C4-2B (cell line): ENCODE data around the gene SLC22A8.

Source experiments
- H3K27ac ChIP-seq: fragments of 450-650 bp; 2 replicates; pipeline ENCODE4 v1.5.1; 2017
- ZFX ChIP-seq: fragments of 450-650 bp; IDR thresholded peaks from 2 replicates; pipeline ENCODE4 v1.6.1; 2017
- TF ChIP-seq, protein P1 (sequence below): fragments of 450-650 bp; conservative IDR thresholded peaks from 2 replicates; pipeline ENCODE4 v1.5.1; 2017; ENCODE audit warnings: mild to moderate bottlenecking

The SLC22A8 gene

DNA sequence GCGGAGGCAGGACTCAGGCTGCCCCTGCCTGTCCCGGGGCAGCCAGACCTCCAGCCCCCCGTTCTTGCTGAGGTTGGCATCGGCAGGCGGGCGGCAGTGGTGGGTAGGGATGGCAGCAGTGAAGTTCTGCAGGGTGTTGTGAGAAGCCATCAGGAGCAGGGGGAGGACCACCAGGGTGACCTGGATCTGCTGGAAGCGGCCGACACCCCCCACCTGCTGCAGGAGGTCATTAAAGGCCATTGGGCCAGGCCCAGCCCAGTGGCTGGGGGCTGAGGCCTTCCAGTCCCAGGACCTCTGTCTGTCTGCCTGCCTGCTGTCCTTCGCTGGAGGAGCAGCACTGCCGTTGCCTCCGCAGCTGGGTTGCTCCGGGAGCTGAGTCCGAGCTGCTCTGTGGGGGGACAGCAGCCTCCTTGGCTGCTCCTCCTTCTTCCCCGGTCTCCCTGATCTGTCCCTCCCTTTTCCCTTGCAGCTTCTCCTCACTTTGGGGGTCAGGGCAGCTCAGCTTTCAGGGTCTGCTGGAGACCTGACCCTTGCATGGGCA is 31.1 kb downstream of the SLC22A8 start, which contains the start of gene SLC22A6:
TSS of gene SLC22A6 (minus strand) at position 517 of the 541 bp plus-strand sequence. CDS start at position 240, 277 bp downstream.
- TF ChIP-seq ZFX: no peak
- TF ChIP-seq, protein P1, sequence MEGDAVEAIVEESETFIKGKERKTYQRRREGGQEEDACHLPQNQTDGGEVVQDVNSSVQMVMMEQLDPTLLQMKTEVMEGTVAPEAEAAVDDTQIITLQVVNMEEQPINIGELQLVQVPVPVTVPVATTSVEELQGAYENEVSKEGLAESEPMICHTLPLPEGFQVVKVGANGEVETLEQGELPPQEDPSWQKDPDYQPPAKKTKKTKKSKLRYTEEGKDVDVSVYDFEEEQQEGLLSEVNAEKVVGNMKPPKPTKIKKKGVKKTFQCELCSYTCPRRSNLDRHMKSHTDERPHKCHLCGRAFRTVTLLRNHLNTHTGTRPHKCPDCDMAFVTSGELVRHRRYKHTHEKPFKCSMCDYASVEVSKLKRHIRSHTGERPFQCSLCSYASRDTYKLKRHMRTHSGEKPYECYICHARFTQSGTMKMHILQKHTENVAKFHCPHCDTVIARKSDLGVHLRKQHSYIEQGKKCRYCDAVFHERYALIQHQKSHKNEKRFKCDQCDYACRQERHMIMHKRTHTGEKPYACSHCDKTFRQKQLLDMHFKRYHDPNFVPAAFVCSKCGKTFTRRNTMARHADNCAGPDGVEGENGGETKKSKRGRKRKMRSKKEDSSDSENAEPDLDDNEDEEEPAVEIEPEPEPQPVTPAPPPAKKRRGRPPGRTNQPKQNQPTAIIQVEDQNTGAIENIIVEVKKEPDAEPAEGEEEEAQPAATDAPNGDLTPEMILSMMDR: no peak
- H3K27ac ChIP-seq: no peak within 1 kb of the TSS

DNA sequence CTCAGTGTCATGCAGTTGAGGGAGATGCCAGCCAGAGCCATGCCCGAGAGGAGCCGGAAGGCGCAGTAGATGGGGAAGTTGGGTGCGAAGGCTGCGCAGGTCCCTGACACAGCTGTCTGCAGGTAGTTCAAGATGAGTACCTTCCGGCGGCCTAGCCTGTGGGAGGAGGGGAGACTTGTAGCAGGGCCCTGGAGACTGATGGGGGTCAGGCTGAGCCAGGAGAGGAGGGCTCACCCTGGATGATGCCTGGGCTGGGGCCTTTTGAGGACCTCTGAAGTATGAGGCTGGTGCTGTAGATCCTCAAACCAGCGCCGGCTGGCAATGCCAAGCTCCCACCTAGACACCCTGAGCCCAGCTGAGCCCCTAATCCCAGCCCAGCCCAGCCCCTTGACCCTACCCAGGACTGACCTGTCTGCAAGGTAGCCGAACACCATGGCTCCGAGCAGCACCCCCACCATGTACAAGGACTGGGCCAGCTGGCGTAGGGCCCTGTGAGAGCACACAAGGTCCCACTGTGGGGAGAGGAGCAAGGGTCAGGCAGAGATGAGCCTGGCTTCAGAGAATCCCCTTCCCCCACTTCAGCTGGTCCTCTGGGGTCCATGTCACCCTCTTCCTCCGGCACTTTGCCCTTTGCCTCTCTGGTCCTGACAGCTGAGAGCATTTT is 32.0 kb downstream of the SLC22A8 start:
- TF ChIP-seq, protein P1: no peak
- no peak for TF ChIP-seq ZFX

GRCh38 chr11:62981743-62982142 is 33.9 kb downstream of the SLC22A8 start:
- TF ChIP-seq, protein P1: no peak
- no peak for TF ChIP-seq ZFX
- no peak overlapping the region for H3K27ac ChIP-seq

More for the DNA sequence above, 32.0 kb downstream of the SLC22A8 start:
- no peak overlapping the region for H3K27ac ChIP-seq

DNA sequence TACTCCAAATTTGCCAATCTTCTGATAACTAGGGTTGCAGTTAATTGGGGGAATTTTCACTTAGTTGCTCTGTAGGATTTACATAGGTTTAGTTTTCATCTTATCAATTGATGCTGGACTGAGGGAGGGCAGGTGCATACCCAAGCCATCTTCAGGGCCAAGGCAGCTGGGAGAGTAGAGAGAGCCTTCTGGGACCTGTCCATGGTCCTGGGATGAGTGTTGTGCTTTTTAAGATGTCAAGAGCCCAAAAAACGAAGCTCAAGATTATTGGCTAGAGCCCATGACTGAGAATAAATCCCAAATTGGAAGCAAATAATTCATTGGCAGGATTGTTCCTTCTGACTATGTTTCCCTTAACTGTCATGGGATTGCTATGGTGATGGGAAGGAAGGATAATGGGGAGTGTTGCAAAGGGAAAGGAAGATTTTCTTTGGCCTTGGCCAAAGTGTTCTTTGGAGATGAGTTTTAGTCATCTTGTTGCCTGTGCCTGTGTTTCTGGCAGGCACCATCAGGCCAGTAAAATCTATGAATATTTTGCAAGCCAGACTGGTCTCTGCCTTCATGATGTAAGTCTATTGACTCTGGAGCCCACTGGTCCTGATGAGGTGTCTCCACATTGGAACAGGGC is 35.4 kb downstream of the SLC22A8 start:
- TF ChIP-seq, protein P1: no peak
- no peak for TF ChIP-seq ZFX
- no peak overlapping the region for H3K27ac ChIP-seq

DNA sequence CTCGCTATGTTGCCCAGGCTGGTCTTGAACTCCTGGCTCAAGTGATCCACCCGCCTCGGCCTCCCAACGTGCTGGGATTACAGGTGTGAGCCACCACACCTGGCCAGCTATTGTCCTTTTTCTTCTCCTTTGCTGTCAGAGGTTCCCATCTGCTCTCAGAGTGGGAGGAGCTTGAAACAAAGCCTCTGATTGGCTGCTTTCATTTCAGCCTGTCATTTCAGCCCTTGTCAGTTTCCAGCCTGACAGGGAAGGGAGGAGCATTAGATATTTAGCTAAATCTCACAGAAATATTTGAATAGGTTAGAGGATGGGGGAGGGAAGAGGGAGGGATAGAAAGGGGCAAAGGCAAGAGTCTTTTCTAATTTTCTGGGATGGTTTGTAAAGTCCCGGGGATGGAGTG is 39.5 kb downstream of the SLC22A8 start:
- TF ChIP-seq ZFX: no peak
- TF ChIP-seq, protein P1: no peak
- H3K27ac ChIP-seq: no peak overlapping the region

DNA sequence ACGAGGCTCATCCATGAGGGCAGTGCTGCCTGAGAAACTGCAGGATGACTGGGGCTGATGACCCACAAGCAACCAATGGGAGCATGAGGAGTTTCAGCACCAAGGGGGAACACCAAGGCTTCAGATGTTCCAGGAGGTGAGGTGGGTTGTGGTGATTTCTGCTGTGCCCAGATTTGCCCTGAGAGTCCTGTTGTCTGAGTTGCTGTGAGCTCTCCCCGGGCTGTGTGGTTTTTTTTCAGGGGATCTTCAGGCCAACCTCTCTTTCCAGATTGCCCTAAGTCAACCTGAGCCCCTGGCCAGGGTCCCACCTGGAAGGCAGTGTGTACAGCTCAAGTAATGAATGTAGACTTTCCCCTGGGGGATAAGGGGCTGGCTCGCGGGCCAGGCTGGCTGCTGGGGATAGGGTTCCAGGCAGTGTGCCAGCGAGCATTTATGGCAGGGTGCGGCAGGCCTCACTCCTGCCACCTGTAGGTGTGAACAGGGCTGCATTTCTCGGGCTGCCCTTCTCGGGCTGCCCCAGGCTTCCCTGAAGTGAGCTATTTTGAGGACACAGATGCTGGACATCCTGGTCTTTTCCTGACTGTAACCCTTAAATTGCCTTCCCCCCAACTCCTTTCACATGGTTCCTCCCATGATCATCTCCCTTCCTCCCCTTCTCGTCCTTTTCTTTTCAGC is 40.7 kb downstream of the SLC22A8 start:
- TF ChIP-seq ZFX: no peak
- TF ChIP-seq, protein P1: peak; percentile 84
- no peak overlapping the region for H3K27ac ChIP-seq

DNA sequence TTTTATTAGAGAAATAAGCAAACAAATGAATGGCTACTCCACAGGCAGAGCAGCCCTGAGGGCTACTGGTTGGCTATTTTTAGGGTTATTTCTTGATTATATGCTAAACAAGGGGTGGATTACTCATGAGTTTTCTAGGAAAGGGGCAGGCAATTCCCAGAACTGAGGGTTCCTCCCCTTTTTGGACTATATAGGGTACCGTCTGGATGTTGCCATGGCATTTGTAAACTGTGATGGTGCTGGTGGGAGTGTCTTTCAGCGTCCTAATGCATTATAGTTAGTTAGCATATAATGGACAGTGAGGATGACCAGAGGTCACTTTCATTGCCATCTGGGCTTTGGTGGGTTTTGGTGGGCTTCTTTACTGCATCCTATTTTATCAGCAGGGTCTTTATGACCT is 50.1 kb downstream of the SLC22A8 start:
- TF ChIP-seq, protein P1: no peak
- TF ChIP-seq ZFX: no peak
- no peak overlapping the region for H3K27ac ChIP-seq
